Fibroblast of lung (primary cell): ENCODE measurements around the gene RIN2. TPM values are rescaled to one million over a fixed set of nuclear protein-coding genes. Genes with fewer than 3 reads are reported as not detected.

ENCODE experiments used
- DNase-seq, 2 donors: peaks; one replicate each; pipeline versions ENCODE4 v3.0.0 to v3.0.0-alpha.2; 2010; ENCODE audit warnings: low read depth in 2 of 2
- H2AFZ ChIP-seq: 2 replicates; pipeline ENCODE4 v1.5.1; 2012; ENCODE audit warnings: low read length, control low read depth, inconsistent platforms
- H3K27ac ChIP-seq: 2 replicates; pipeline ENCODE4 v1.5.1; 2011; ENCODE audit warnings: low read length, control low read depth; ENCODE audit not compliant: insufficient read depth
- H3K27me3 ChIP-seq: 2 replicates; pipeline ENCODE4 v1.5.1; 2011; ENCODE audit warnings: mild to moderate bottlenecking, low read length; ENCODE audit not compliant: control insufficient read depth, insufficient read depth
- H3K36me3 ChIP-seq: 2 replicates; pipeline ENCODE4 v1.5.1; 2011; ENCODE audit warnings: low read length; ENCODE audit not compliant: control insufficient read depth, insufficient read depth
- H3K4me1 ChIP-seq: 2 replicates; pipeline ENCODE4 v1.5.1; 2011; ENCODE audit warnings: low read length; ENCODE audit not compliant: control insufficient read depth, insufficient read depth; ENCODE audit errors: extremely low read depth
- H3K4me2 ChIP-seq: 2 replicates; pipeline ENCODE4 v1.5.1; 2011; ENCODE audit warnings: low read length, control low read depth; ENCODE audit not compliant: insufficient read depth; ENCODE audit errors: extremely low read depth
- H3K4me3 ChIP-seq, 4 experiments: fragments of 200-600 bp in 1 of 4; sonication (generic) in 1 of 4; replicated peaks in 1 of 4; 2 replicates each; pipeline ENCODE4 v1.5.1; 2011 to 2016; ENCODE audit warnings: low read length in 4 of 4, low read depth in 3 of 4, mild to moderate bottlenecking in 3 of 4, control low read depth in 2 of 4, inconsistent platforms in 1 of 4, mixed read lengths in 1 of 4; ENCODE audit not compliant: insufficient read depth in 1 of 4; ENCODE audit errors: control extremely low read depth in 1 of 4
- H3K79me2 ChIP-seq: 2 replicates; pipeline ENCODE4 v1.5.1; 2012; ENCODE audit warnings: mild to moderate bottlenecking, low read length, inconsistent platforms; ENCODE audit not compliant: control insufficient read depth, insufficient read depth
- H3K9ac ChIP-seq: 2 replicates; pipeline ENCODE4 v1.5.1; 2011; ENCODE audit warnings: mild to moderate bottlenecking, low read length, control low read depth; ENCODE audit not compliant: insufficient read depth
- H3K9me3 ChIP-seq: 2 replicates; pipeline ENCODE4 v1.5.1; 2012; ENCODE audit warnings: low read depth, low read length; ENCODE audit not compliant: control insufficient read depth, insufficient read depth
- H4K20me1 ChIP-seq: 2 replicates; pipeline ENCODE4 v1.5.1; 2011; ENCODE audit warnings: low read length; ENCODE audit not compliant: control insufficient read depth, insufficient read depth; ENCODE audit errors: extremely low read depth
- EZH2 ChIP-seq: IDR thresholded peaks from 2 replicates; pipeline ENCODE4 v1.5.1; 2012; ENCODE audit warnings: low read length, control low read depth, mild to moderate bottlenecking; ENCODE audit errors: missing control alignments
- polyA plus RNA-seq, 2 donors: library from polyadenylated mRNA; depleted of rRNA in 1 of 2; stranded (reverse) in 1 of 2; unstranded in 1 of 2; fragments of >200 nt; gene quantifications; 2 replicates each; pipeline ENCODE4 v1.2.1, GENCODE V29; 2011 to 2012; ENCODE audit warnings: missing spikeins in 1 of 2
- total RNA-seq: library from RNA; depleted of rRNA; stranded (reverse); fragments of >200 nt; gene quantifications from 2 replicates; pipeline ENCODE4 v1.2.1, GENCODE V29; 2014
- TF ChIP-seq, protein P1 (sequence below), 2 donors: IDR thresholded peaks in 1 of 2; conservative IDR thresholded peaks in 1 of 2; 1 replicate in 1 of 2; 2 replicates in 1 of 2; pipeline ENCODE4 v1.5.1; 2011 to 2012; ENCODE audit warnings: low read length in 2 of 2, control low read depth in 1 of 2, inconsistent platforms in 1 of 2, low read depth in 1 of 2, mild to moderate bottlenecking in 1 of 2

The RIN2 gene
- total and polyA plus RNA-seq, 2 donors (not counting 1 experiment from before 2014, with no cell fraction given): 30.2 to 61.4 TPM

GRCh38 chr20:19741924-19742323 lies 16.1 kb upstream of the RIN2 start:
- TF ChIP-seq EZH2: no peak
- TF ChIP-seq, protein P1, sequence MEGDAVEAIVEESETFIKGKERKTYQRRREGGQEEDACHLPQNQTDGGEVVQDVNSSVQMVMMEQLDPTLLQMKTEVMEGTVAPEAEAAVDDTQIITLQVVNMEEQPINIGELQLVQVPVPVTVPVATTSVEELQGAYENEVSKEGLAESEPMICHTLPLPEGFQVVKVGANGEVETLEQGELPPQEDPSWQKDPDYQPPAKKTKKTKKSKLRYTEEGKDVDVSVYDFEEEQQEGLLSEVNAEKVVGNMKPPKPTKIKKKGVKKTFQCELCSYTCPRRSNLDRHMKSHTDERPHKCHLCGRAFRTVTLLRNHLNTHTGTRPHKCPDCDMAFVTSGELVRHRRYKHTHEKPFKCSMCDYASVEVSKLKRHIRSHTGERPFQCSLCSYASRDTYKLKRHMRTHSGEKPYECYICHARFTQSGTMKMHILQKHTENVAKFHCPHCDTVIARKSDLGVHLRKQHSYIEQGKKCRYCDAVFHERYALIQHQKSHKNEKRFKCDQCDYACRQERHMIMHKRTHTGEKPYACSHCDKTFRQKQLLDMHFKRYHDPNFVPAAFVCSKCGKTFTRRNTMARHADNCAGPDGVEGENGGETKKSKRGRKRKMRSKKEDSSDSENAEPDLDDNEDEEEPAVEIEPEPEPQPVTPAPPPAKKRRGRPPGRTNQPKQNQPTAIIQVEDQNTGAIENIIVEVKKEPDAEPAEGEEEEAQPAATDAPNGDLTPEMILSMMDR (conservative IDR thresholded peaks at IDR 0.05 in 1 of 2, IDR thresholded peaks at IDR 0.05 in 1 of 2; ENCODE audit: low read depth in 1 of 2, low read length in 2 of 2): no peak
- Histone ChIP-seq H3K27me3 (peaks cover 11% of the 10 kb centered on the region), H3K36me3 (no peaks in the 10 kb centered on the region), H3K9me3 (no peaks in the 10 kb centered on the region), H4K20me1 (no peaks in the 10 kb centered on the region), H3K4me1 (no peaks in the 10 kb centered on the region), H2AFZ (no peak overlapping the region), H3K9ac (no peak overlapping the region), H3K27ac (no peak overlapping the region), H3K4me2 (no peak overlapping the region), H3K4me3 (no peak overlapping the region), H3K79me2 (no peaks in the 10 kb centered on the region)
- no peak for DNase-seq

GRCh38 chr20:19742974-19743639 lies 15.0 kb upstream of the RIN2 start:
- no peaks in the 10 kb centered on the region for H3K9me3 ChIP-seq
- H3K27me3 ChIP-seq: peaks cover 11% of the 10 kb centered on the region
- H3K9ac ChIP-seq: no peak overlapping the region
- no peak overlapping the region for H3K27ac ChIP-seq
- H3K4me3 ChIP-seq: no peak overlapping the region
- TF ChIP-seq, protein P1 (conservative IDR thresholded peaks at IDR 0.05 in 1 of 2, IDR thresholded peaks at IDR 0.05 in 1 of 2; ENCODE audit: low read depth in 1 of 2, low read length in 2 of 2): no peak
- TF ChIP-seq EZH2: no peak
- no peaks in the 10 kb centered on the region for H4K20me1 ChIP-seq
- no peaks in the 10 kb centered on the region for H3K36me3 ChIP-seq
- H3K4me2 ChIP-seq: no peak overlapping the region
- no peaks in the 10 kb centered on the region for H3K79me2 ChIP-seq
- no peaks in the 10 kb centered on the region for H3K4me1 ChIP-seq
- DNase-seq: no peak
- no peak overlapping the region for H2AFZ ChIP-seq

DNA sequence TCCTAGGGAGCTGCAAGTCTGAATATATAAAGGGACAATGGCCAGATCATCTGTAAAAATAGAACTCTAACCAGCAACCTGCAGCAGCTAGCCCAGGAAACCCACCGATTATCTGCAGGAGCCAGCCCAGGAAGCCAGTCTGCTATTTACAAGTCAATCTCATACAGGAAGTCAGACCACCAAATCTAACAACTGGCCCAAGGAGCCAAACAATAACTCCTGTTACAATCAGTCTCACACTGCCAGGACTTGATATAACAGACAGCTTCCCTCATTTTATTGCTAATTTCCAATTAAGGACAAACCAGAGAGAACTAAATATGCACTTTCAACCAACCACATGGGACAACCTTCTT lies 14.4 kb upstream of the RIN2 start:
- Histone ChIP-seq H3K27me3 (peaks cover 12% of the 10 kb centered on the region), H3K36me3 (no peaks in the 10 kb centered on the region), H3K79me2 (no peaks in the 10 kb centered on the region), H3K9me3 (no peaks in the 10 kb centered on the region), H3K4me3 (no peak overlapping the region), H3K4me2 (no peak overlapping the region), H4K20me1 (no peaks in the 10 kb centered on the region), H3K4me1 (no peaks in the 10 kb centered on the region), H3K27ac (no peak overlapping the region), H2AFZ (no peak overlapping the region), H3K9ac (no peak overlapping the region)
- TF ChIP-seq EZH2: no peak
- TF ChIP-seq, protein P1 (conservative IDR thresholded peaks at IDR 0.05 in 1 of 2, IDR thresholded peaks at IDR 0.05 in 1 of 2; ENCODE audit: low read depth in 1 of 2, low read length in 2 of 2): no peak
- no peak for DNase-seq
